IMR-90 (cell line): Measurements from ENCODE around the gene PLAAT3. TPM values are rescaled to one million over a fixed set of nuclear protein-coding genes. Genes with fewer than 3 reads are reported as not detected.

Source experiments
- ATAC-seq: fragments of 200-7000 bp; cut with Tn5 transposase; 2 replicates; pipeline ENCODE4 v1.9.1; 2020; ENCODE audit warnings: low read depth, mild to moderate bottlenecking, moderate library complexity
- BruUV-seq: library from RNA; stranded (reverse); fragments of 400-500 nt; replicated peaks from 2 replicates; lab custom pipeline; 2021; lab: Mats Ljungman, UMichigan
- CTCF ChIA-PET: fragments of 300-600 bp; formaldehyde crosslinking; extraction: SDS; loops from one replicate; lab custom pipeline; 2021; ENCODE audit warnings: antibody characterized with exemption; lab: Yijun Ruan, JAX
- POLR2A ChIA-PET: fragments of 300-600 bp; sonication (Branson Sonifier 250); formaldehyde crosslinking; loops from one replicate; lab custom pipeline; 2022; ENCODE audit warnings: antibody characterized with exemption; ENCODE audit not compliant: unreplicated experiment; lab: Charles Lee
- DNase-seq: peaks from one replicate; pipeline ENCODE4 v3.0.0; 2013
- H2AFZ ChIP-seq: replicated peaks from 2 replicates; pipeline ENCODE3; 2013; ENCODE audit warnings: low read length, mild to moderate bottlenecking; ENCODE audit not compliant: poor library complexity
- H2AK5ac ChIP-seq: 2 replicates; pipeline ENCODE4 v1.6.1; 2013; ENCODE audit warnings: low read depth, low read length, inconsistent platforms
- H2AK9ac ChIP-seq: replicated peaks from 2 replicates; pipeline ENCODE3; 2013; ENCODE audit warnings: mild to moderate bottlenecking, low read depth, low read length, moderate library complexity; ENCODE audit not compliant: poor library complexity
- H2BK120ac ChIP-seq: 2 replicates; pipeline ENCODE4 v1.6.1; 2013; ENCODE audit warnings: low read depth, low read length, inconsistent platforms
- H2BK15ac ChIP-seq: 3 replicates; pipeline ENCODE4 v1.6.1; 2013; ENCODE audit warnings: low read depth, low read length, inconsistent platforms
- H2BK20ac ChIP-seq: 2 replicates; pipeline ENCODE4 v1.6.1; 2013; ENCODE audit warnings: low read depth, mild to moderate bottlenecking, inconsistent platforms, low read length, moderate library complexity
- H2BK5ac ChIP-seq: 2 replicates; pipeline ENCODE4 v1.6.1; 2013; ENCODE audit warnings: mild to moderate bottlenecking, low read depth, low read length, inconsistent platforms; ENCODE audit not compliant: poor library complexity, severe bottlenecking
- H3K14ac ChIP-seq: replicated peaks from 2 replicates; pipeline ENCODE4 v1.6.1; 2013; ENCODE audit warnings: low read depth, low read length, inconsistent platforms
- H3K18ac ChIP-seq: 2 replicates; pipeline ENCODE4 v1.6.1; 2013; ENCODE audit warnings: low read depth, low read length, control low read depth
- H3K23ac ChIP-seq: 2 replicates; pipeline ENCODE4 v1.6.1; 2013; ENCODE audit warnings: low read depth, low read length, inconsistent platforms
- H3K27ac ChIP-seq: 2 replicates; pipeline ENCODE4 v1.5.1; 2013; ENCODE audit warnings: mild to moderate bottlenecking, control low read depth, low read length; ENCODE audit not compliant: insufficient read depth
- H3K27me3 ChIP-seq: 2 replicates; pipeline ENCODE4 v1.6.1; 2013; ENCODE audit warnings: low read length; ENCODE audit not compliant: control insufficient read depth, insufficient read depth
- H3K36me3 ChIP-seq: 2 replicates; pipeline ENCODE4 v1.6.1; 2013; ENCODE audit warnings: low read length, mixed read lengths; ENCODE audit not compliant: control insufficient read depth, insufficient read depth
- H3K4ac ChIP-seq: 2 replicates; pipeline ENCODE4 v1.6.1; 2013; ENCODE audit warnings: low read depth, low read length, inconsistent platforms
- H3K4me1 ChIP-seq: 2 replicates; pipeline ENCODE4 v1.6.1; 2013; ENCODE audit warnings: low read length, mixed read lengths; ENCODE audit not compliant: control insufficient read depth, insufficient read depth
- H3K4me2 ChIP-seq: 2 replicates; pipeline ENCODE4 v1.6.1; 2013; ENCODE audit warnings: low read depth, mild to moderate bottlenecking, control low read depth, low read length, moderate library complexity
- H3K4me3 ChIP-seq: 2 replicates; pipeline ENCODE4 v1.5.1; 2013; ENCODE audit warnings: low read depth, mild to moderate bottlenecking, control low read depth, low read length, moderate library complexity; ENCODE audit not compliant: insufficient read depth
- H3K56ac ChIP-seq: 2 replicates; pipeline ENCODE4 v1.6.1; 2013; ENCODE audit warnings: low read length, inconsistent platforms; ENCODE audit not compliant: insufficient read depth; ENCODE audit errors: extremely low read depth
- H3K79me1 ChIP-seq, 2 experiments: 2 replicates each; pipeline ENCODE4 v1.6.1; 2013; ENCODE audit warnings: low read length in 2 of 2, inconsistent platforms in 1 of 2, low read depth in 1 of 2
- H3K9ac ChIP-seq: 2 replicates; pipeline ENCODE4 v1.6.1; 2013; ENCODE audit warnings: low read depth, low read length, control low read depth
- H3K9me1 ChIP-seq: 2 replicates; pipeline ENCODE4 v1.6.1; 2013; ENCODE audit warnings: low read length, inconsistent platforms; ENCODE audit not compliant: insufficient read depth
- H3K9me3 ChIP-seq: 2 replicates; pipeline ENCODE4 v1.6.1; 2013; ENCODE audit warnings: low read length; ENCODE audit not compliant: control insufficient read depth, insufficient read depth
- H4K20me1 ChIP-seq: 2 replicates; pipeline ENCODE4 v1.6.1; 2013; ENCODE audit warnings: low read length, inconsistent platforms; ENCODE audit not compliant: insufficient read depth
- H4K5ac ChIP-seq: 2 replicates; pipeline ENCODE4 v1.6.1; 2013; ENCODE audit warnings: mild to moderate bottlenecking, low read depth, low read length, control low read depth
- H4K8ac ChIP-seq, 2 experiments: 2 replicates each; pipeline ENCODE4 v1.6.1; 2013; ENCODE audit warnings: low read depth in 2 of 2, low read length in 2 of 2, control low read depth in 1 of 2, inconsistent platforms in 1 of 2
- H4K91ac ChIP-seq: 2 replicates; pipeline ENCODE4 v1.6.1; 2013; ENCODE audit warnings: low read depth, low read length, inconsistent platforms; ENCODE audit not compliant: insufficient read depth
- BHLHE40 ChIP-seq: fragments of 150-350 bp; IDR thresholded peaks from 2 replicates; pipeline ENCODE4 v1.6.1; 2016; ENCODE audit warnings: mild to moderate bottlenecking, low read depth, low read length
- CEBPB ChIP-seq: IDR thresholded peaks from 2 replicates; pipeline ENCODE4 v1.6.1; 2012; ENCODE audit warnings: low read depth, low read length, improper control_type of control experiment
- CHD1 ChIP-seq: IDR thresholded peaks from 2 replicates; pipeline ENCODE4 v1.6.1; 2012; ENCODE audit warnings: low read depth, low read length, improper control_type of control experiment
- FOS ChIP-seq: fragments of 150-350 bp; IDR thresholded peaks from 2 replicates; pipeline ENCODE4 v1.6.1; 2016; ENCODE audit warnings: low read depth, low read length
- MAFK ChIP-seq: IDR thresholded peaks from 2 replicates; pipeline ENCODE4 v1.6.1; 2012; ENCODE audit warnings: low read depth, low read length, improper control_type of control experiment
- MAZ ChIP-seq: IDR thresholded peaks from 2 replicates; pipeline ENCODE4 v1.6.1; 2012; ENCODE audit warnings: low read depth, mild to moderate bottlenecking, low read length, improper control_type of control experiment, moderate library complexity, borderline replicate concordance
- MXI1 ChIP-seq: IDR thresholded peaks from 2 replicates; pipeline ENCODE4 v1.6.1; 2012; ENCODE audit warnings: low read depth, mild to moderate bottlenecking, low read length, moderate library complexity, borderline replicate concordance
- NFE2L2 ChIP-seq: fragments of 150-350 bp; IDR thresholded peaks from 2 replicates; pipeline ENCODE4 v1.6.1; 2016; ENCODE audit warnings: low read depth, mild to moderate bottlenecking, low read length
- POLR2A ChIP-seq: IDR thresholded peaks from 2 replicates; pipeline ENCODE4 v1.6.1; 2012; ENCODE audit warnings: mild to moderate bottlenecking, low read depth, low read length
- RAD21 ChIP-seq: IDR thresholded peaks from 2 replicates; pipeline ENCODE4 v1.6.1; 2012; ENCODE audit warnings: low read length, improper control_type of control experiment
- RCOR1 ChIP-seq: IDR thresholded peaks from 2 replicates; pipeline ENCODE4 v1.6.1; 2012; ENCODE audit warnings: mild to moderate bottlenecking, low read length, improper control_type of control experiment; ENCODE audit not compliant: insufficient replicate concordance
- RFX5 ChIP-seq: IDR thresholded peaks from 2 replicates; pipeline ENCODE4 v1.8.0; 2012; ENCODE audit warnings: low read depth, mild to moderate bottlenecking, low read length, moderate library complexity
- SMC3 ChIP-seq: fragments of 150-350 bp; IDR thresholded peaks from 2 replicates; pipeline ENCODE4 v1.6.1; 2016; ENCODE audit warnings: low read depth, mild to moderate bottlenecking, antibody characterized with exemption, low read length, moderate library complexity
- WGBS, 2 experiments: methylation state at CpG; one replicate each; pipeline versions ENCODE4 v1.1.5 to v1.1.7; 2013; ENCODE audit warnings: missing lambda C conversion rate in 2 of 2; ENCODE audit not compliant: insufficient read length in 1 of 2; ENCODE audit errors: extremely low coverage in 2 of 2; 5-methylcytosine and 5-hydroxymethylcytosine counted together
- dilution Hi-C: fragments of 300-500 bp; cut with HindIII; formaldehyde crosslinking; loops from one replicate; pipeline ENCODE4 v1.14.3; 2018; ENCODE audit warnings: low sequenced_read_pairs; ENCODE audit not compliant: unreplicated experiment
- in situ Hi-C: fragments of 300-500 bp; cut with MboI; formaldehyde crosslinking; loops from 3 replicates; pipeline ENCODE4 v1.14.3; 2019; ENCODE audit warnings: low sequenced_read_pairs, inconsistent platforms, mixed read lengths
- intact Hi-C: fragments of 100-400 bp; cut with micrococcal nuclease; formaldehyde crosslinking; loops from 2 replicates; pipeline ENCODE4 v1.10.0; 2022
- polyA plus RNA-seq, 3 experiments: library from polyadenylated mRNA; depleted of rRNA; stranded (reverse); fragments of >200 nt; gene quantifications; 2 replicates each; pipeline ENCODE4 v1.2.3, GENCODE V29; 2012; ENCODE audit warnings: low replicate concordance in 1 of 3
- total RNA-seq: library from RNA; depleted of rRNA; stranded (reverse); fragments of >200 nt; gene quantifications from 2 replicates; pipeline ENCODE4 v1.2.3, GENCODE V29; 2012
- TF ChIP-seq, protein P1 (sequence below): conservative IDR thresholded peaks from 2 replicates; pipeline ENCODE4 v1.5.1; 2012; ENCODE audit warnings: mild to moderate bottlenecking, low read depth, low read length, improper control_type of control experiment
- TF ChIP-seq, protein P2 (sequence below): fragments of 150-350 bp; IDR thresholded peaks from 2 replicates; pipeline ENCODE4 v1.6.1; 2017; ENCODE audit warnings: mild to moderate bottlenecking, antibody characterized with exemption, low read length, low read depth
- TF ChIP-seq, protein P3 (sequence below): fragments of 150-350 bp; IDR thresholded peaks from 2 replicates; pipeline ENCODE4 v1.6.1; 2016; ENCODE audit warnings: low read depth, mild to moderate bottlenecking, low read length, moderate library complexity, borderline replicate concordance

The PLAAT3 gene
- total and polyA plus RNA-seq, 2 of the 4 experiments (the other 2 are of a cell fraction), result 3.2 to 3.9 TPM

DNA sequence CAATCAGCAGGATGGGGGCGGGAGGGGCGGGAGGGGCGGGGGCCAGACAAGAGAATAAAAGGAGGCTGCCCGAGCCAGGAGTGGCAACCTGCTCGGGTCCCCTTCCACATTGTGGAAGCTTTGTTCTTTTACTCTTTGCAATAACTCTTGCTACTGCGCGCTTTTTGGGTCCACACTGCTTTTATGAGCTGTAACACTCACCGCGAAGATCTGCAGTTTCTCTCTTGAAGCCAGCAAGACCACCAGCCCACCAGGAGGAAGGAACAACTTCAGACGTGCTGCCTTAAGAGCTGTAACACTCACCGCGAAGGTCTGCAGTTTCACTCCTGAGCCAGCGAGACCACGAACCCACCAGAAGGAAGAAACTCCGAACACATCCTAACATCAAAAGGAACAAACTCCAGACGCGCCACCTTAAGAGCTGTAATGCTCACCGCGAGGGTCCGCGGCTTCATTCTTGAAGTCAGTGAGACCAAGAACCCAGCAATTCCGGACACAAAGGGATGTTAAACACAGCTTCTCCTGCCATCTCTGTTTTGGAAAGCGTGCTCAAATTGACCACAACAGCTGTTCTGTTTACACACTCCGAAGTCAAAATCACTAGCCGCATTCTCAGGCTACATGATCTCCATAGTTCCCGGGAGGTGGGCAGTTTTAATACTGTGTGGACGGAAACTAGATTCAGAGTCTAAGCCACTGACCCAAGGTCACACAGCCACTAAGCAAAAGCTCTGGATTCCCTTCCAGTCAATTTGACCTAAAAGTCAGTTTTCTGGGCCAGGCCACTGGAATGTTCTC is 62.9 kb downstream of the PLAAT3 start:
- Histone ChIP-seq H3K56ac (no peak overlapping the region), H3K9me3 (no peaks in the 10 kb centered on the region), H3K9me1 (no peaks in the 10 kb centered on the region), H2AK9ac (no peak overlapping the region), H3K27me3 (peaks cover 17% of the 10 kb centered on the region), H2AK5ac (no peak overlapping the region), H2BK15ac (no peak overlapping the region), H3K18ac (no peak overlapping the region), H2AFZ (no peak overlapping the region), H3K4me2 (no peak overlapping the region), H3K4ac (no peak overlapping the region), H4K8ac (no peak overlapping the region), H3K27ac (no peak overlapping the region), H3K79me1 (no peaks in the 10 kb centered on the region), H3K9ac (no peak overlapping the region), H3K4me1 (no peaks in the 10 kb centered on the region), H4K20me1 (no peaks in the 10 kb centered on the region), H3K23ac (no peak overlapping the region), H2BK20ac (no peak overlapping the region), H3K36me3 (no peaks in the 10 kb centered on the region), H2BK5ac (no peak overlapping the region), H2BK120ac (no peak overlapping the region), H3K14ac (no peak overlapping the region), H3K4me3 (no peak overlapping the region), H4K5ac (no peak overlapping the region), H4K91ac (no peak overlapping the region)
- ChIA-PET POLR2A (no interaction called here), CTCF (no interaction called here)
- DNase-seq (no peak), ATAC-seq (no peak)
- dilution Hi-C loops (no loop called here), in situ Hi-C loops (no loop called here), intact Hi-C loops (no loop called here)
- no peak for TF ChIP-seq SMC3
- TF ChIP-seq MAFK, result no peak
- TF ChIP-seq, protein P1, sequence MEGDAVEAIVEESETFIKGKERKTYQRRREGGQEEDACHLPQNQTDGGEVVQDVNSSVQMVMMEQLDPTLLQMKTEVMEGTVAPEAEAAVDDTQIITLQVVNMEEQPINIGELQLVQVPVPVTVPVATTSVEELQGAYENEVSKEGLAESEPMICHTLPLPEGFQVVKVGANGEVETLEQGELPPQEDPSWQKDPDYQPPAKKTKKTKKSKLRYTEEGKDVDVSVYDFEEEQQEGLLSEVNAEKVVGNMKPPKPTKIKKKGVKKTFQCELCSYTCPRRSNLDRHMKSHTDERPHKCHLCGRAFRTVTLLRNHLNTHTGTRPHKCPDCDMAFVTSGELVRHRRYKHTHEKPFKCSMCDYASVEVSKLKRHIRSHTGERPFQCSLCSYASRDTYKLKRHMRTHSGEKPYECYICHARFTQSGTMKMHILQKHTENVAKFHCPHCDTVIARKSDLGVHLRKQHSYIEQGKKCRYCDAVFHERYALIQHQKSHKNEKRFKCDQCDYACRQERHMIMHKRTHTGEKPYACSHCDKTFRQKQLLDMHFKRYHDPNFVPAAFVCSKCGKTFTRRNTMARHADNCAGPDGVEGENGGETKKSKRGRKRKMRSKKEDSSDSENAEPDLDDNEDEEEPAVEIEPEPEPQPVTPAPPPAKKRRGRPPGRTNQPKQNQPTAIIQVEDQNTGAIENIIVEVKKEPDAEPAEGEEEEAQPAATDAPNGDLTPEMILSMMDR, result no peak
- no peak for TF ChIP-seq RAD21
- TF ChIP-seq POLR2A, result no peak
- TF ChIP-seq, protein P2, sequence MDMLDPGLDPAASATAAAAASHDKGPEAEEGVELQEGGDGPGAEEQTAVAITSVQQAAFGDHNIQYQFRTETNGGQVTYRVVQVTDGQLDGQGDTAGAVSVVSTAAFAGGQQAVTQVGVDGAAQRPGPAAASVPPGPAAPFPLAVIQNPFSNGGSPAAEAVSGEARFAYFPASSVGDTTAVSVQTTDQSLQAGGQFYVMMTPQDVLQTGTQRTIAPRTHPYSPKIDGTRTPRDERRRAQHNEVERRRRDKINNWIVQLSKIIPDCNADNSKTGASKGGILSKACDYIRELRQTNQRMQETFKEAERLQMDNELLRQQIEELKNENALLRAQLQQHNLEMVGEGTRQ, result no peak
- no peak for TF ChIP-seq CHD1
- TF ChIP-seq CEBPB, result no peak
- no peak for TF ChIP-seq BHLHE40
- TF ChIP-seq RFX5, result no peak
- no peak for TF ChIP-seq MXI1
- TF ChIP-seq MAZ, result no peak
- no peak for TF ChIP-seq RCOR1
- no peak for TF ChIP-seq NFE2L2
- TF ChIP-seq FOS, result no peak
- TF ChIP-seq, protein P3, sequence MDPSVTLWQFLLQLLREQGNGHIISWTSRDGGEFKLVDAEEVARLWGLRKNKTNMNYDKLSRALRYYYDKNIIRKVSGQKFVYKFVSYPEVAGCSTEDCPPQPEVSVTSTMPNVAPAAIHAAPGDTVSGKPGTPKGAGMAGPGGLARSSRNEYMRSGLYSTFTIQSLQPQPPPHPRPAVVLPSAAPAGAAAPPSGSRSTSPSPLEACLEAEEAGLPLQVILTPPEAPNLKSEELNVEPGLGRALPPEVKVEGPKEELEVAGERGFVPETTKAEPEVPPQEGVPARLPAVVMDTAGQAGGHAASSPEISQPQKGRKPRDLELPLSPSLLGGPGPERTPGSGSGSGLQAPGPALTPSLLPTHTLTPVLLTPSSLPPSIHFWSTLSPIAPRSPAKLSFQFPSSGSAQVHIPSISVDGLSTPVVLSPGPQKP, result no peak
- 82% methylated on average over 11 of the region's 27 CpGs; no CpG with 5 or more reads in 1 of the 2 experiments for WGBS, 2 experiments
- BruUV-seq, result no TSS peak
